Measurements from ENCODE around the gene SMIM35. TPM values are rescaled to one million over a fixed set of nuclear protein-coding genes. Genes with fewer than 3 reads are reported as not detected.

The SMIM35 gene
- total RNA-seq, 6 donors from 2014 or later: not detected

GRCh38 chr11:118049771-118050170 is 37.0 kb downstream of the SMIM35 start:
- Histone ChIP-seq H3K4me1 (peaks cover 0 to 4% (median 0%) of the 10 kb centered on the region in 4 donors), H3K27me3 (no peaks in the 10 kb centered on the region), H3K36me3 (no peaks in the 10 kb centered on the region), H3K9me3 (no peaks in the 10 kb centered on the region), H3K4me3 (no peak overlapping the region), H3K27ac (no peak overlapping the region)
- ATAC-seq (ENCODE audit: low FRiP score in 2 of 2) (no peak), DNase-seq (no peak)
- 97 to 98% methylated on average over 5 to 6 of the region's 6 CpGs for WGBS, 2 donors
- TF ChIP-seq POLR2A (IDR thresholded peaks at IDR 0.05) (no peak), POLR2AphosphoS5 (IDR thresholded peaks at IDR 0.05) (no peak), CTCF (IDR thresholded peaks at IDR 0.05) (no peak), EP300 (IDR thresholded peaks at IDR 0.05) (no peak)

GRCh38 chr11:118048472-118049370 is 38.0 kb downstream of the SMIM35 start:
- no peaks in the 10 kb centered on the region for H3K27me3 ChIP-seq
- no peaks in the 10 kb centered on the region for H3K9me3 ChIP-seq
- H3K4me1 ChIP-seq: peaks cover 0 to 4% (median 0%) of the 10 kb centered on the region in 4 donors
- ATAC-seq (ENCODE audit: low FRiP score in 2 of 2) (no peak), DNase-seq (no peak)
- 60 to 69% methylated on average over 11 of the region's 11 CpGs for WGBS, 2 donors
- TF ChIP-seq EP300 (IDR thresholded peaks at IDR 0.05): no peak
- TF ChIP-seq POLR2A (IDR thresholded peaks at IDR 0.05): no peak
- TF ChIP-seq CTCF (IDR thresholded peaks at IDR 0.05): no peak
- TF ChIP-seq POLR2AphosphoS5 (IDR thresholded peaks at IDR 0.05): no peak
- no peak overlapping the region for H3K27ac ChIP-seq
- no peaks in the 10 kb centered on the region for H3K36me3 ChIP-seq
- H3K4me3 ChIP-seq: no peak overlapping the region

GRCh38 chr11:118047749-118048148 is 39.0 kb downstream of the SMIM35 start:
- WGBS, 2 donors: 73 to 89% methylated on average over 3 to 4 of the region's 4 CpGs
- Histone ChIP-seq H3K27me3 (no peaks in the 10 kb centered on the region), H3K4me1 (peaks cover 0 to 4% (median 0%) of the 10 kb centered on the region in 4 donors), H3K27ac (no peak overlapping the region), H3K9me3 (no peaks in the 10 kb centered on the region), H3K4me3 (no peak overlapping the region), H3K36me3 (no peaks in the 10 kb centered on the region)
- ATAC-seq (ENCODE audit: low FRiP score in 2 of 2) (no peak), DNase-seq (no peak)
- TF ChIP-seq POLR2AphosphoS5 (IDR thresholded peaks at IDR 0.05) (no peak), POLR2A (IDR thresholded peaks at IDR 0.05) (no peak), EP300 (IDR thresholded peaks at IDR 0.05) (no peak), CTCF (IDR thresholded peaks at IDR 0.05) (no peak)

- no peaks in the 10 kb centered on the region for H3K36me3 ChIP-seq
- ATAC-seq (ENCODE audit: low FRiP score in 2 of 2) (no peak), DNase-seq (no peak)
- H3K4me3 ChIP-seq: no peak overlapping the region
- H3K27me3 ChIP-seq: no peaks in the 10 kb centered on the region
- peaks cover 0 to 2% (median 0%) of the 10 kb centered on the region in 4 donors for H3K4me1 ChIP-seq
- WGBS, 2 donors: 70 to 74% methylated on average over 8 of the region's 8 CpGs
- H3K27ac ChIP-seq: no peak overlapping the region
- H3K9me3 ChIP-seq: no peaks in the 10 kb centered on the region
- no peak for TF ChIP-seq POLR2AphosphoS5 (IDR thresholded peaks at IDR 0.05)
- TF ChIP-seq CTCF (IDR thresholded peaks at IDR 0.05): no peak
- no peak for TF ChIP-seq EP300 (IDR thresholded peaks at IDR 0.05)
- no peak for TF ChIP-seq POLR2A (IDR thresholded peaks at IDR 0.05)
Observed at GRCh38 chr11:118046964-118047700, 39.6 kb downstream of the SMIM35 start.

All from upper lobe of left lung (tissue), 6 donors.